ENCODE results near the gene OSBPL5. TPM values are rescaled to one million over a fixed set of nuclear protein-coding genes. Genes with fewer than 3 reads are reported as not detected.

The OSBPL5 gene
- total and polyA plus RNA-seq, 9 of the 15 experiments (the other 6 are each of a cell fraction or from before 2014, with no cell fraction given), result 0.06 to 14.8 (median 3.2) TPM

DNA sequence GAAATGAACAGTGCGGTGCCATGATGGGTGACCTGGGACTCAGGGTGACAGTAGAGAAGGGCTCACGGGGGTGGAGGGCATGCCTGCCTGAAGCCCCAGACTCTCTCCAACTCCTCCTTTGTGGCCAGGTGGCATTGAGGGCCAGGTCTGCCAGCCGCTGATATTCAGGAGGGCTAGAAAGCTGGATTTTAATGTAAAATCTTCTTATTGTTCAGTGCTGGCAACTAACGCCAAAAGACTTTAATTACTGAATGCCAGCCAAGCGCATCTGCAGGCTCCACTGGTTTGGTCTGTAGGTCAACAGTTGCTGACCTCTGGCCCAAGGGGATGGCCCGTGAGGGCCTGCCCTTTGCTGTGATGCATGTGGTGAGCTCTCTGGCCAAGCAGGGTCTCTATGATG is 43.2 kb upstream of the OSBPL5 start:
- in situ Hi-C loops (cut with MboI), result no loop called here
- intact Hi-C loops (cut with micrococcal nuclease), result no loop called here
- BruUV-seq (replicated peaks), result no TSS peak
- ChIA-PET CTCF (ENCODE audit: low intra/inter-chr PET ratio) (no interaction called here), POLR2A (interaction anchor here (0.8 to 1.2 kb wide), 4 partner anchors 11 to 15 kb away, joined by 3 to 5 read pairs (median 4); partner anchors contain the start of gene MRGPRG)
- H3K4me1 ChIP-seq (replicated peaks in 1 of 2; ENCODE audit: control insufficient read depth in 2 of 2, insufficient read depth in 2 of 2, low read length in 2 of 2), result peaks cover 0 to 10% of the 10 kb centered on the region in 2 experiments; a peak in 1 of 5 replicates
- H3K4me2 ChIP-seq (ENCODE audit: insufficient read depth, low read length), result no peak overlapping the region
- DNase-seq (ENCODE audit: extremely low read depth in 1 of 4, low spot score in 3 of 4) (no peak), FAIRE-seq (no peak), ATAC-seq (no peak)
- no peak overlapping the region for H3K4me3 ChIP-seq
- H3K27ac ChIP-seq (ENCODE audit: extremely low read depth, low read depth, low read length), result no peak overlapping the region
- no peaks in the 10 kb centered on the region for H3K9me3 ChIP-seq (replicated peaks; ENCODE audit: control insufficient read depth, insufficient read depth, low read depth, low read length)
- H3K79me2 ChIP-seq (ENCODE audit: control insufficient read depth, insufficient read depth, low read length), result no peaks in the 10 kb centered on the region
- H3K36me3 ChIP-seq (ENCODE audit: control insufficient read depth, insufficient read depth, low read length), result no peaks in the 10 kb centered on the region
- peaks cover 6 to 20% of the 10 kb centered on the region in 2 experiments; a peak in 4 of 5 replicates for H3K27me3 ChIP-seq (ENCODE audit: control insufficient read depth in 2 of 2, insufficient read depth in 2 of 2, low read length in 2 of 2)
- H2AFZ ChIP-seq (ENCODE audit: low read depth, low read length), result no peak overlapping the region
- WGBS (ENCODE audit: insufficient coverage, low coverage, missing lambda C conversion rate), result 24% methylated on average over 6 of the region's 6 CpGs
- H3K9me1 ChIP-seq (ENCODE audit: control insufficient read depth, insufficient read depth, low read length), result no peaks in the 10 kb centered on the region
- H4K20me1 ChIP-seq (replicated peaks; ENCODE audit: control insufficient read depth, insufficient read depth, low read length), result peaks cover 3% of the 10 kb centered on the region; the same call in 1 of the 2 replicates
- no peak overlapping the region for H3K9ac ChIP-seq (ENCODE audit: insufficient read depth in 1 of 2, low read depth in 2 of 2, low read length in 2 of 2)
- no peak for TF ChIP-seq THRAP3 (IDR thresholded peaks at IDR 0.05; ENCODE audit: borderline replicate concordance)
- no peak for TF ChIP-seq E2F3 (CRISPR knock-in tag; IDR thresholded peaks at IDR 0.05)
- TF ChIP-seq ZNF311 (CRISPR knock-in tag; IDR thresholded peaks at IDR 0.05), result no peak
- TF ChIP-seq, protein P1, sequence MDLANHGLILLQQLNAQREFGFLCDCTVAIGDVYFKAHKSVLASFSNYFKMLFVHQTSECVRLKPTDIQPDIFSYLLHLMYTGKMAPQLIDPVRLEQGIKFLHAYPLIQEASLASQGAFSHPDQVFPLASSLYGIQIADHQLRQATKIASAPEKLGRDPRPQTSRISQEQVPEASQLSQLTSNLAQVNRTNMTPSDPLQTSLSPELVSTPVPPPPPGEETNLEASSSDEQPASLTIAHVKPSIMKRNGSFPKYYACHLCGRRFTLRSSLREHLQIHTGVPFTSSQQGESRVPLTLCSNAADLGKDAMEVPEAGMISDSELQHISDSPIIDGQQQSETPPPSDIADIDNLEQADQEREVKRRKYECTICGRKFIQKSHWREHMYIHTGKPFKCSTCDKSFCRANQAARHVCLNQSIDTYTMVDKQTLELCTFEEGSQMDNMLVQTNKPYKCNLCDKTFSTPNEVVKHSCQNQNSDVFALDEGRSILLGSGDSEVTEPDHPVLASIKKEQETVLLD (IDR thresholded peaks at IDR 0.05), result no peak
- no peak for TF ChIP-seq CCAR2 (IDR thresholded peaks at IDR 0.05; ENCODE audit: low read depth, low read length)
- TF ChIP-seq SRSF1 (IDR thresholded peaks at IDR 0.05; ENCODE audit: low read depth, low read length), result no peak
- TF ChIP-seq ZNF197 (CRISPR knock-in tag; IDR thresholded peaks at IDR 0.05; ENCODE audit: low read depth), result no peak
- TF ChIP-seq, protein P2, sequence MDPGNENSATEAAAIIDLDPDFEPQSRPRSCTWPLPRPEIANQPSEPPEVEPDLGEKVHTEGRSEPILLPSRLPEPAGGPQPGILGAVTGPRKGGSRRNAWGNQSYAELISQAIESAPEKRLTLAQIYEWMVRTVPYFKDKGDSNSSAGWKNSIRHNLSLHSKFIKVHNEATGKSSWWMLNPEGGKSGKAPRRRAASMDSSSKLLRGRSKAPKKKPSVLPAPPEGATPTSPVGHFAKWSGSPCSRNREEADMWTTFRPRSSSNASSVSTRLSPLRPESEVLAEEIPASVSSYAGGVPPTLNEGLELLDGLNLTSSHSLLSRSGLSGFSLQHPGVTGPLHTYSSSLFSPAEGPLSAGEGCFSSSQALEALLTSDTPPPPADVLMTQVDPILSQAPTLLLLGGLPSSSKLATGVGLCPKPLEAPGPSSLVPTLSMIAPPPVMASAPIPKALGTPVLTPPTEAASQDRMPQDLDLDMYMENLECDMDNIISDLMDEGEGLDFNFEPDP (CRISPR knock-in tag; IDR thresholded peaks at IDR 0.05), result no peak
- TF ChIP-seq, protein P3, sequence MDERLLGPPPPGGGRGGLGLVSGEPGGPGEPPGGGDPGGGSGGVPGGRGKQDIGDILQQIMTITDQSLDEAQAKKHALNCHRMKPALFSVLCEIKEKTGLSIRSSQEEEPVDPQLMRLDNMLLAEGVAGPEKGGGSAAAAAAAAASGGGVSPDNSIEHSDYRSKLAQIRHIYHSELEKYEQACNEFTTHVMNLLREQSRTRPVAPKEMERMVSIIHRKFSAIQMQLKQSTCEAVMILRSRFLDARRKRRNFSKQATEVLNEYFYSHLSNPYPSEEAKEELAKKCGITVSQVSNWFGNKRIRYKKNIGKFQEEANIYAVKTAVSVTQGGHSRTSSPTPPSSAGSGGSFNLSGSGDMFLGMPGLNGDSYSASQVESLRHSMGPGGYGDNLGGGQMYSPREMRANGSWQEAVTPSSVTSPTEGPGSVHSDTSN (CRISPR knock-in tag; IDR thresholded peaks at IDR 0.05; ENCODE audit: low read depth), result no peak
- TF ChIP-seq, protein P3 (tag; conservative IDR thresholded peaks at IDR 0.05; ENCODE audit: low read depth), result no peak
- no peak for TF ChIP-seq WHSC1 (IDR thresholded peaks at IDR 0.05; ENCODE audit: low read length)
- no peak for TF ChIP-seq ZNF445 (CRISPR knock-in tag; IDR thresholded peaks at IDR 0.05; ENCODE audit: low read depth)
- no peak for TF ChIP-seq ILK (tag; IDR thresholded peaks at IDR 0.05; ENCODE audit: borderline replicate concordance, low read depth)
- TF ChIP-seq, protein P4, sequence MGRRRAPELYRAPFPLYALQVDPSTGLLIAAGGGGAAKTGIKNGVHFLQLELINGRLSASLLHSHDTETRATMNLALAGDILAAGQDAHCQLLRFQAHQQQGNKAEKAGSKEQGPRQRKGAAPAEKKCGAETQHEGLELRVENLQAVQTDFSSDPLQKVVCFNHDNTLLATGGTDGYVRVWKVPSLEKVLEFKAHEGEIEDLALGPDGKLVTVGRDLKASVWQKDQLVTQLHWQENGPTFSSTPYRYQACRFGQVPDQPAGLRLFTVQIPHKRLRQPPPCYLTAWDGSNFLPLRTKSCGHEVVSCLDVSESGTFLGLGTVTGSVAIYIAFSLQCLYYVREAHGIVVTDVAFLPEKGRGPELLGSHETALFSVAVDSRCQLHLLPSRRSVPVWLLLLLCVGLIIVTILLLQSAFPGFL (CRISPR knock-in tag; IDR thresholded peaks at IDR 0.05), result no peak
- no peak for TF ChIP-seq BRF1 (IDR thresholded peaks at IDR 0.05; ENCODE audit: borderline replicate concordance, extremely low read depth, insufficient read length)
- no peak for TF ChIP-seq HNRNPH1 (optimal IDR thresholded peaks at IDR 0.05; ENCODE audit: low read depth, low read length)
- TF ChIP-seq ZNF124 (CRISPR knock-in tag; IDR thresholded peaks at IDR 0.05), result no peak
